Activated CD4-positive, alpha-beta T cell treated with anti-CD3 and anti-CD28 coated beads, Interleukin-2, amount 50 U/mL, for 1 hour (primary cell): Measurements from ENCODE around the gene PERCC1.

ENCODE experiments used
- DNase-seq: peaks from one replicate; pipeline ENCODE4 v3.0.0-alpha.2; 2020

Gene PERCC1

DNA sequence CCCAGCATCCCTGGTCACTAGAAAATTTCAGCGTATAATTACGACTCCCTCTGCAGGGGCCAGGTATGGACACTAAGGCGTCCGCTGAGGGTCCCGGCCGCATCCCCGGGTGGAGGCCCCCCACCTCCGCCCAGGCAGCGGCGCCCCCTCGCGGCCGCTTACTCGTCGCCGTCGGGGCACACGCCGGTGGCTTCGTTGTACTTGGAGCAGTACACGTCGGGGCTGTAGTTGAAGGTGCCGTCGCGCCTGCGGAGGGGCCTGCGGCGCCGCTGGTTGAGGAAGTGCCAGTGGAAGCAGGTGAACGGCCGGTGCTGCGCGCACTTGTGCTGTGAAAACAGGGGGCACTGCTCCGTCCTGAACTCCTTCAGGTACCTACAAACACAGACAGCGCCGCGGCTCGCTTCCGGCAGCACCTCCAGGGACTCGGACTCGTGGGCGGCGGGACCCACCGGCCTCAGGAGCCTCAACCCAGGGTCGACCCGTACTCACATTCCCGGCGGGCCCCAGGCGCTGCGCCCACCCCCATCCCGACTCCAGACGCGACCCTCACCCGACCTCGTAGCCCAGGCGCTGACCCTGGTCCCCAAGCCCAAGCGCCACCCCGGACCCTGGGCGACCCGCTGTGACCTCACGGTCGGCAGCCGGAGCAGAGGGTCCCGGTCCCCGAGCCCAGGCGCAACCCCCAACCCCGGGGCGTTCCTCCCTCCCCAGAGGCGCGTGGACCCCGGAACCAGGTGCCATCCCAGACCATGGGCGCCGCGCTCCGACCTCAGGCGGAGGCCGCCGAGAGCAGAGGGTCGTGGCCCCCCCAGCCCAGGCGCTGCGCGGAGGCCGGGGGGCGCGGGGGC lies 17.0 kb upstream of the PERCC1 start:
- peak; percentile 57 for DNase-seq

DNA sequence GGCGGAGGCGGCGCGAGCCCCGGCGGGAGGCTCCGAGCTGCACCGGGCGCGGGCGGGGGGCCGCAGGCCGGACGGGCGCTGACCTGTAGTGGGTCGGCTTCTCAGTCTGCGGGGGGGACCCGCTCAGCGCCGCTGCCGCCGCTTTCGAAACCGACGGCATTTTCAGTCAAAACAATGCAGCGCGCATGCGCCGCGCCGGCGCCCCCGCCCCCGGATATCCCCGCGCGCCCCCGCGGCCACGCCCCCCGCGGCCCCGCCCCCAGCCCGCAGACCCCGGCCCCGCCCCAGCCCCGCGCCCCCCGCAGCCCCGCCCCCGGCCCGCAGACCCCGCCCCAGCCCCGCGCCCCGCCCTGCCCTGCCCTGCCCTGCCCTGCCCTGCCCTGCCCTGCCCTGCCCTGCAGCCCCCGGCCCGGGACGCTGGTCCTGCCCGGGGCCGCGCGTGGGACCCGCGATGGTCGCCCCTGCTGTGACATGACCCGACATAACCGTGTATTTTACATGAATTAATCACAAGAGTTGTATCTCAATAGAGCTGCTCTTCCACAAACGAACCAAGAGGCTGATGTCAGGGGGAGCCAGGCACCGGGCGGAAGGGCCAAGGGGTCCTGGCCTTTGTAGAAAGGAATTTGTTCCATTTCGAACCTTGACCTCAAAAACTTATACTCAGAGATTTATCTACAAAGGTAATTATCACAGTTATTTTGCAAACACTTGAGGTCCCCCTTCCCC lies 16.2 kb upstream of the PERCC1 start, which contains the start of gene UNKL:
Gene UNKL (minus strand): TSS at position 173 of the 729 bp plus-strand sequence. CDS start 13 bp downstream, at position 160.
- DNase-seq: peak; percentile 83

DNA sequence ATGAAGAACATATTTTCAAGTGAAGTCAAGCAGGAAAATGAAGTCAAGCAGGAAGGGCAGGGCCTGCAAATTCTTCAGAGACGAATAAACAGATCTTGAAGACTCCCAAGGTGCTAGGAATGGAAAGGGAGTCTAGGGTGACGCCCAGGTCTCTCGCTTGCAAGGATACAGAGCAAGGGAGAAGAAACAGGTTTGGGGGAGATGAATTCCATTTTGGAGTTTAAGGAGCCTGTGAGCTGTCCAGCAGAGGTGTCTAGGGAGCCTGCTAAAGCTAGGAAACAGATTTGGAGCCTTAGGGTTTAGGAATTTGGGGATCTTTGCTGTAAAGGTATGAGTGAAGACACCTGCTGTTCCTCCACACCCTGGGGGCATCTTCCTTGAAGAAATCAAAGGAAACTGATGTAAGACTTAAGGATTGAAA lies 14.3 kb upstream of the PERCC1 start:
- no peak for DNase-seq

DNA sequence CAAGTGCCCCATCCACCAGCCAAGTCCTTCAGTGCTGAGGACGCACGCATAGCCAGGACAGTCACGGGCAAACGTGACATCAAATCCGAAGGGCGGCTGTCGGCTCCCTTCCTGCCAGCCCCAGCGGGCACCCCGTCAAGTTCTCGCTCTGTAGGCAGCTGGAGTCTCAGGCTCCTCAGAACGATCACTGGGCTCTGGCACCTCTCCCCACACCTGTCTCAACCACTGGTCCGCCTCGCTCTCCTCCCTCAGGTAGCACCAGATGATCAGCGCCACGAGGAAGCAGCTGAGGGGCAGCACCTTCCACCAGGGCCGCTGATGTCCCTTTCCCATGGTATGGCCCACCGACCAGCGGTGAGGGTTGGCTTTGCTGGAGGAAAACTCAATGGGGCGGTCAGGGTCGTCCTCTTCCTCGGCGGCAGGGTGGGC lies 10.8 kb upstream of the PERCC1 start:
- DNase-seq: no peak

DNA sequence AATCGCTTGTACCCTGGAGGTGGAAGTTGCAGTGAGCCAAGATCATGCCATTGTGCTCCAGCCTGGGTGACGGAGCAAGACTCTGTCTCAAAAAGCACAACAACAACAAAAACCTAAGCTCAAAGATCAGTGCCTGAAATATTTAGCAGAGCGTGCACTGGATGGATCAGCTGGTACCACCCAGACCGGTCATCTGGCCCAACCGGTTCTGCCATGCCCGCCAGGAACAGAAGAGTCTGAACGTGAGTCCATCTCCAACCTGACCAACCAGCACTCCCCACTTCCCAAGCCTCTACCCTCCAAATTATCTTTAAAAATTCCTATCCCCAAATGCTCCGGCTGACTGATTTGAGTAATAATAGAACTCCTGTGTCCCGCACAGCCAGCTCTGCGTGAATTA lies 8.8 kb upstream of the PERCC1 start:
- no peak for DNase-seq

DNA sequence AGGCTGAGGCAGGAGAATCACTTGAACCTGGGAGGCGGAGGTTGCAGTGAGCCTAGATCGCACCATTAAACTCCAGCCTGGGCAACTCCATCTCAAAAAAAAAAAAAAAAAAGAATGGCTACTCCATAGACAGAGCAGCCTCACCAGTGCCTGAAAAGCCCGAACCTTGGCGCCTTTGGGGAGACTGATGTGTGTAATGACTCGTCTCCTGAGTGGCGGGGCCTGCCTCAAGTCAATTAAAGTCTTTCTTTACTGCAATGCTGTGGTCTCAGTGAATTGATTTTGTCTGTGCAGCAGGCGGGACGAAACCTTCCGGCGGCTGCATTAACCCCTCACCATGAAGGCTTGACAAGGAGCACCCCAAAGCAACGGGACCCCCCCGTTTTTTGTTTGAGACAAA lies 6.8 kb upstream of the PERCC1 start:
- DNase-seq: no peak

DNA sequence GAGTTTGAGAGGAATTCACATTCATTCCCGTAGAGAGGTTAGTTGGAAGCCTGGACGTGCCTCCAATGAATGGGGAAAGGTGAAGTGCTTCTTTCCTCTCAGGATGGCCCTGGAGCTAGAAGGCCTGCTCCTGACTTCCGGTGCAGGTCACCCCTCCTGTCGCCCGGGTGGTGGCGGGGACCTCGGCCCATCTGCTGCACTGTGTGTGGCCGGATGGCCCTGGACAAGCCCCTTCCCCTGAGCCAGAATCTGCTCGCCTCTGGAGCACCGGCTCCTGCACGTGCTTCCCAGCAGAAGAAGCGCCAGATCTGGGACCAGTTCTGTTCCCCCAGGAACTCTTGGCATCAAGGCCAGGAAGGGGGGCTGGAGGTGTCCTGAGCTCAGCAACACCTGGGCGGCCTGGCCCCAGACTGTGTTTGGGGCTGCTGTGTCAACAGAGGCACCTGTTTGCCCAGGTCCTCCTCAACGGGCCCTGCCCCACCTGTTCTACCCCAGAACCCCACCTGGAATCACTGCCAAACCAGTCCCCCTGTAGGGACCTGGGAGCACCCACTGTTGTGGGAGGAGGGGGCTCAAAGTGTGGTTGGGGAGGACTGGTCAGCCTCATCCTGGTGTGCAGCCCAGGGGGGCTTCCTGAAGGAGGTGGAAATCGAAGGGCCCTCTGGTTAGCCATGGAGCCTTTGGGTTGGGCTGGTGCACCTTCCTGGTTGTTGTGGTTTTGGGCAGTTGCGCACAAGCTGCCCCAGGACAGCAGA lies 5.1 kb upstream of the PERCC1 start:
- no peak for DNase-seq

DNA sequence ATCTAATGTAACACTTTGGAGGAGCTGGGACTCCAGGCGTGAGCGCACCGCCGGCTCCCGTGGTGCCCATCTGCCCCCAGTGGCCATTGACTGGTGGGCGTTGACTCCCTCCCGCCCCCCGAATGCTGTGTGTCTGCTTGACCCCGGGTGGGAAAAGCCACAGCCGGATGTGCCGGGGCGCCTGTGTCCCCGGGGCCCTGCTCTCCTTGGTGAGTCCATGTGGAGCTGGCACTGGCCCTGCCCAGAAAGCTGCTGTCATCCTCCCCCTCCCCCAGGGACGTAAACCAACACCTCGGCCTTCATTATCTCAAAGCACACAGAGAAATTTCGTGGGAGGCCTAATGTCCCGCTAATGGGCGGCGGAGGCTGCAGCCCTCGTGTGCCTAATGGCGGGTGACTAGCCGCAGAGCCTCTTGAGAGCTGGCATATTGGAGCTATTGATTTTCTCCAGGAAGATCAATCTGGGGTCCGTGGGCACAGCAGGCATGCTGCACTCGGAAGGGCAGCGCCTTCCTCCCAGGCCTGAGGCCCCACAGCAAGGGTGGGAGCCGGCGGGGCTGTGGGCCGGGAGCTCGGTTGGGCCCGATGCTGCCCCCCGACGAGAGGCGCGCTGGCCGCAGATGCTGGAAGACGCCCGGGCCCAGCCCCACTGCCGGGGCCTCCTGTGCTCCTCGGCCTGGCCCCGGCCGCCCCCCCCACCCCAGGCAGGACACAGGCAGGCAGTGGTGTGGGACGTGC lies 4.0 kb upstream of the PERCC1 start:
- no peak for DNase-seq

DNA sequence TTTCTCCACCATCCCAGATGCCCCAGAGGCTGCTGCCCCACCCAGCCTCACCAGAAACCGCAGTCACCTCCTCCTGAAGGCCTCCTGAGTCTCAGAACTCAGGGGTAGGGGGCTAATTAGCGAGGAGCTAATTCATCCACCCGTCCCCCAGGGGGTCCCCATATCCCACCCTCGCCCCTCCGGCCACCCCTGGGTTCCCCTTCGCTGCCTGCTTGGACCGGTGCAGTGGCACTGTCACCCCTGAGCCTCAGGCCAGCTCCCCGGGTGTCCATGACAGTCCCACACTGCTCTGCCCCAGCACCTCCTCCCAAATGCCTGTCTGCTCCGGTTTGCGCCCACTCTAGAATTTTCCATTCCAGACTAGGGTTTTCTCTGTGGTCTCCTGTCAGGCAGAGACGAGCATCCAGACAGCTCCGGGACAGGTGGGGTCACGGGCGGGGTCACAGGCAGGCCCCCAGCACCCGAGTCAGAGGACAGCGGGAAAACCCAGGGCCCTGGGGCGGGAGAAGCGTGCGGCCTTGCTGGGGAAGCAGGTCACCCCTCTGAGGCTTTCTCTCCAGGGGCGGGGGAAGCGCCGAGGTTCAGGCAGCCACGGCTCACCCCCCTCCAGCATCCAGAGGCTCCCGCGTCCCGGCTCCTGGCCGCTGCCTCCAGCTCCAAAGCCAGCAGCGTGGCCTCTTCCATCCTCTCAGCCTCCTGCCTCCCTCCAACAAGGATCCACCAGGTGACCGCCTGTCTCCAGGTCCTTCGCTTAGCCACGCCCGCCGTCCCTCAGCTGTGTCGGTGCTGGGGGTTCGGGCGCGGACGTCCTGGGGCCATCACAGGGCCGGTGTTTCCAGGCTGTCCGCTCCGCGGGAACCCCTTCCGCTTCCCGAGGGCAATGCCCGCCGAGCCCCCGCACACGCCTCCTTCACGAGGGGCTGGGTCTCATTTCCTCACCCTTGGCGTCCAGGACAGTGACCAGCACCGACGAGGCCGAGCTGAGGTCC lies 3.1 kb upstream of the PERCC1 start:
- DNase-seq: no peak

DNA sequence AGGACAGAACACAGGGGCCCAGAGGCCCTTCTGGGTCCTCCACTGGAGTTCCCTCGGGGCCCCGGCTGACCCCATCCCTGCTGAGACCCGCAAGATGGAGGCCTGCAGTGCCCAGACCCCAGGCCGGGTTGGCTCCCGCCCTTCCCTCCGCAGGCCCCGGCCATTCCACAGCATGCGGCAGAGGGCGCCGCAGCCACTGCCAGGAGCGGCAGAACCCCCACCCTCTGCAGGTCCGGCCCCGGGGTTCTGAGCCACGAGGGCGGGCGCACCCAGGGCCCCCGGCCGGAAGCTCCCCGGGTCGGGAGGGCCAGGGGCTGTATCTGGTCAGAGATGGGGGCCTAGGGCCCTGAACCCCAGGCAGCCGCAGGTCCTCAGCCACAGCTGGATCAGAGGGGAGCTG lies 2.4 kb upstream of the PERCC1 start:
- DNase-seq: peak; percentile 25

DNA sequence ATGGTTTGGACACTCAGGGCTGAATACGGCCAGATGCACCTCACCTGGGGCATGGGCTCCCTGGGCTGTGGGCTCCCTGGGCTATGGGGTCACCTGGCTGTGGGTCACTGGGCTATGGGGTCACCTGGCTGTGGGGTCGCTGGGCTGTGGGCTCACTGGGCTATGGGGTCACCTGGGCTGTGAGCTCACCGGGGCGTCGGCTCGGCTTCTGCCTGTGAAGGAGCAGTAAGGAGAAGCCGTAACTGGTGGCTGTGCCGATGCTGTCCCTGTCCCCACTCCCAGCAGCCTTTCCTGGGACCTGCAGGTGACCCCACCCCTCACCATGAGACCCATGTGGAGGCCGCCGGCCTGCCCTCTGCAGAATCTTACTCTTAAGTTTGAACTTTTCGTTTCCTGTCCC lies 1.9 kb upstream of the PERCC1 start:
- no peak for DNase-seq

DNA sequence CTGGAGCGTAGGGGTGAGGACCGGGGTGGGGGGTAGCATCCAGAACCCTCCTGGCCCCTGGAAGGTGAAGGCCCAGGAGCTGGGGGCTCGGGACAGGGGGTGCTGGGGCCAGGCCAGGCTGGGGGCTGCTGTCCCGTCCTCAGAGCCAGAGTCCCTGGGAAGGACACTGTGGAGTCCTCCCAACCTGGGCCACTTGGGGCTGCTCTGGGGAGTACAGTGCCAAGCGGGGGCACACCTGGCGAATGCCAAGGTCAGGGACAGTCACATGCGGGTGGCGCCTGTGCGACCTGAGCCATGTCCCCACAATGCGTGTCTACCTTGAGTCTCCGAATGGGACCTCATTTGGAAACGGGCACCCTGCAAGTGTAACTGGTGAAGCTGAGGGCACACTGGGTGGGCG lies 1.2 kb upstream of the PERCC1 start:
- no peak for DNase-seq

DNA sequence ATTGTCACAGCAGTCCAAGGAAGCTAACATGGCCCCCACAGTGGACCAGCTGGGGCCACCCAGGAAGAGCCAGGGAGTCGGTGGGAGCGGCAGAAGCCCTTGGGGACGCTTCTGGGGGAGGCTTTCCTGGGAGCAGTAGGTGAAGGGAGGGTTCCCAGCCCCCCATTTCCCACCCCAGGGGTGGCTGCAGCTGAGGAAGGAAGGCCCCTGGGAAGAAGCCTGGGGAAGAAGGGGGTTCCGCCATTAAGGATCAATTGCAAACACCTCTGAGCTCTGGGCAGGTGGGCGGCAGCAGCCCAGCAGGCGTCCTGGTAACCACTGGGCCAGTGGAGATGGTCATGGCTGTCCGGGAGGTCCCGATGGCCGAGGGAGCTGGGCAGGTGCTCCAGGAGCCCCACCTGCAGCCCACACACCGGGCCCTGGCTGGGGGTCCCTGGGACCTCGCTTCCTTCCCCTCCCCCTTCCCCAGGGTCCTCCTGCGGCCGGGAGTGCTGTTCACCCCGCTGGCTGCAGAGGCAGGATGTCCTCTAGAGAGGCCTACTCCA lies 592 bp upstream of the PERCC1 start:
- no peak for DNase-seq

DNA sequence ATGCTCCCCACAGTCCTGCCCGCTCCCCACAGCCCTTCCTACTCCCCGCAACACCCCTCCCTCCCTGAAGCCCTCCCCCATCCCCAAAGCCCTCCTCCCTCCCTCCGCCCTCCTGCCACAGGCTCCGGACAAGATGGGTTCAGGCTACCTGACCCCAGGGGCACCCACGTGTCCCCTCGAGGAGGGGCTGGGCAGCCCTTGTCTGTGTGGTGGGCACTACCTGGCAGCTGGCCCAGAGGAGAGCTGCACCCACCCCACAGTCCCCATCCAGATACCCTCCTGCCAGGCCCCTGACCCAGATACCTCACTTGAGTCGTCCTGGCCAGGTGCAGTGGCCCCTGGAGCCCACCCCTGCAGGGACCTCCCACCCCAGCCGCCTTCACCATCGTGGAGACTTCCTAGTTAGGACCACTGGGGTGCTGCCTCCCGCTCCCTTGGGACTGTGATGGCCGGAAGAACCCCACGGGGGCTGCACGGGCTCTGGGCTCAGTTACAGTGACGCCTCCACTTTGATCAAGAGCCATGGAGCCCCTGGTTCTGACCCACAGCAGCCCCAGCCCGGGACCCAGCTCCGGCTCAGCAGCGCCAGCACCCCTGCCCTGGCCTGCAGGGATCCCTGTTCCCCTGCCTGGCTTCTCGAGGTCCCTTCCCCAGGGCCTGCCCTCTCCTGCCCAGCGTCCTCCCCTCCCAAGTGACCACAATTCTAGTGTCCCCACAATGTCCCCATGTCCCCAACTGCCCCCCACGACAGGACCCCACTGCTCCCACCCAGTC lies 806 bp downstream of the PERCC1 start:
- no peak for DNase-seq

DNA sequence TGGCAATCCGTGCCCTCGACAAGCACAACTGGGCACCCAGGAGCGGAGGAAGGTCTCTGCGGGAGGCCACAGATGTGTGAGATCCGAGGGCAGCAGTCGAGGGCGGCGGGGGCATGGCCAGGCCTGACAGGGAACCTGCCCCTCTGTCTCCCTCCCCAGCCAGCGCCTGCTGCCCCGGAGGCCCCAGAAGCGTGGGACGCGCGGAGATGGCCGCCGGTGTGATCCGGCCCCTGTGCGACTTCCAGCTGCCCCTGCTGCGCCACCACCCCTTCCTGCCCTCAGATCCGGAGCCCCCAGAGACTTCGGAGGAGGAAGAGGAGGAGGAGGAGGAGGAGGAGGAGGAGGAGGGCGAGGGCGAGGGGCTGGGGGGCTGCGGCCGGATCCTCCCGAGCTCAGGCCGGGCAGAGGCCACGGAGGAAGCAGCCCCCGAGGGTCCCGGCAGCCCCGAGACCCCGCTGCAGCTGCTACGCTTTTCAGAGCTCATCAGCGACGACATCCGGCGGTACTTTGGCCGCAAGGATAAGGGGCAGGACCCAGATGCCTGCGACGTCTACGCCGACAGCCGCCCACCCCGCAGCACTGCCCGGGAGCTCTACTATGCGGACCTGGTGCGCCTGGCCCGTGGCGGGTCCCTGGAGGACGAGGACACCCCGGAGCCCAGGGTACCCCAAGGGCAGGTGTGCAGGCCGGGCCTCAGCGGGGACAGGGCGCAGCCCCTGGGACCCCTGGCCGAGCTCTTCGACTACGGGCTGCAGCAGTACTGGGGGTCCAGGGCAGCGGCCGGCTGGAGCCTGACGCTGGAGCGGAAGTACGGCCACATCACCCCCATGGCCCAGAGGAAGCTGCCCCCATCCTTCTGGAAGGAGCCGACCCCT lies 1.7 kb downstream of the PERCC1 start:
- DNase-seq: no peak

DNA sequence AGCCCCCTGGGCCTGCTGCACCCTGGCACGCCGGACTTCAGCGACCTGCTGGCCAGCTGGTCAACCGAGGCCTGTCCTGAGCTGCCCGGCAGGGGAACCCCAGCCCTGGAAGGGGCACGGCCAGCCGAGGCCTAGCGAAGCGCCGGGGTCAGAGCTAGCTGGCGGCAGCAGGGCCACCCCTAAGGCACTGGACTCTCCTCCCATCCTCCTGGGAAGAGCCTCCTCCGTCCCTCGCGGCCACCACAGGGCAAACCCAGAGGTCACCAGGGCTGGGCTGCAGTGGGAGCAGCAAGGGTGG lies 2.3 kb downstream of the PERCC1 start:
- no peak for DNase-seq

DNA sequence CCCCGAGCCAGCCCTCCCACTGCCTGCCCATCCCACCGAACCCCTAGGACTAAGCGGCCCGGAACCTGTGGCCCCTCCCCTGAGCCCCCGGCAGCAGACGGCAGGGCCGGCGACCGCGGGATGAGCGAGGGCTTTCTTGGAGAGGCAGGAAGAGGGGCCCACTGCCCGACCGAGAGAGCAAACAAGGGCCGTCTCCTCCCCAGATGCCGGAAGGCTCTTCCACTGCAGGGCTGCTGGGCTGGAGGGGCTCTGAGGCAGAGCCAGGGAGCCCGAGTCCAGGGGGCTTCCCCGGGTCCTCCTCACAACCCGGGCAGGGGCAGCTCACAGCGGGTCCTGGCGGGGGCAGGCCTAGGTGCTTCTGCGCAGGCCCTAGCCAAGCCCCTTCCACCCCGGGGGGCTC lies 2.9 kb downstream of the PERCC1 start:
- no peak for DNase-seq

DNA sequence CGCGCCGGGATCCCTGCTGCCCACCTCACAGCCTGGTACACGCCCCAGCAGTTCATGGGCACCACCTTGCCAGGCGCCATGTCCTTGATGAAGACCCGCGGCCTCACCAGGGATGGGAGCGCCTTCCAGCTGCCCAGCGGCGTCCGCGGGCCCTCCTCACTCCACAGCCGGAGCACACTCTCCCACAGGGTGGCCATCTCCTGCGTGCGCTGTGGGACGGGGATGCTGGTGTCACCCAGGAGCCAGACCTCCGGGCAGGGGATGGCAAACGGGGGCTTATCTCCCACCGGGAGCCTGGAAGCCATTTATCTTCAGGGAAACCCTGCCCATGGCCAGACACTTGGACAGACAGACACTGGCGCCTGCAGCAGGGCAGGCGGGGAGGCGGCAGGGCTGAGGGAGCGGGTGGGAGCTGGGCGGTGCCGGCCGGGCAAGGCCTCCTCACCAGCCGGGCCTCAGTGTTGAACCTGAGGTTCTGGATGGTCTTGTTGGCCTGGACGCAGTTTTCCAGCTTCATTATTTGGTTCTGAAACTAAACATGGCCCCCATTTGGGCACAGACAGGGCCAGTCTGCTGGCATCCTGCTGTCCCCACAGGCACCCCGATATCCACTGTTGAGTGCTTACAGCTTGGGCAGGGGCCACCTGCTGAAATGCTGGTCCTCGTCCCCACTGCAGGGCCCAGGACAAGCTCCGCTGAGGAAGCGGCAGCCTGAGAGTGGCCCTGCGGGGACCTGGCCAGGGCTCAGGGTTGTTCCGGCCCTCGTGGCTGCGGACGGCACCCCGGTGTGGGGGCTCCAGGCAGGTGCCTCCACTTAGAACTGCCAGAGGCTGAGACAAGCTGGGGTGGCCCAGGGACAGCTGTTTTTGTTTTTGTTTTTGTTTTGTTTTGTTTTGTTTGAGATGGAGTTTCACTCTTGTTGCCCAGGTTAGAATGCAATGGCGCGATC lies 4.0 kb downstream of the PERCC1 start:
- DNase-seq: no peak
